ENCODE results near the gene FCN1.

Gene FCN1

DNA sequence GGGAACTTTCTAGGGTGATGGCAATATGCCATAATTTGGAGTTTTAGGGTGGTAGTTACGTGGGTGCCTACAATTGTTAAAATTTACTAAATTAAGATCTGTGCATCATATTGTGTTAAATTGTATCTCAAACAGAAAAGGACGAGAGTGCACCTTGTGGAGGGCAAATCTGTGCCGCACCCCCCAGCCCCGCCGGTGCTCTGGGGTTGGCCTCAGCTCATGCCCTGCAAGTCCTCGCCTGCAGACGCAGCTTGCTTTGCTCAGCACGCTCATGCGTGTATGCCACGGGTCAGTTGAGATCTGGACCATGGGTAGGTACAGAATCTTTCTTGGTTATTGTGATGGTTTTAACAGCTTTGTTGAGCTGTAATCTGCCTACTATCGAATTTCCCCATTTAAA is 33.7 kb upstream of the FCN1 start:
- DNase-seq = no peak

GRCh38 chr9:134950386-134951210 is 32.9 kb upstream of the FCN1 start:
- DNase-seq = no peak

- DNase-seq = no peak
Measured at GRCh38 chr9:134949681-134950385, 32.1 kb upstream of the FCN1 start.

GRCh38 chr9:134948149-134948548 is 30.4 kb upstream of the FCN1 start:
- no peak for DNase-seq

DNA sequence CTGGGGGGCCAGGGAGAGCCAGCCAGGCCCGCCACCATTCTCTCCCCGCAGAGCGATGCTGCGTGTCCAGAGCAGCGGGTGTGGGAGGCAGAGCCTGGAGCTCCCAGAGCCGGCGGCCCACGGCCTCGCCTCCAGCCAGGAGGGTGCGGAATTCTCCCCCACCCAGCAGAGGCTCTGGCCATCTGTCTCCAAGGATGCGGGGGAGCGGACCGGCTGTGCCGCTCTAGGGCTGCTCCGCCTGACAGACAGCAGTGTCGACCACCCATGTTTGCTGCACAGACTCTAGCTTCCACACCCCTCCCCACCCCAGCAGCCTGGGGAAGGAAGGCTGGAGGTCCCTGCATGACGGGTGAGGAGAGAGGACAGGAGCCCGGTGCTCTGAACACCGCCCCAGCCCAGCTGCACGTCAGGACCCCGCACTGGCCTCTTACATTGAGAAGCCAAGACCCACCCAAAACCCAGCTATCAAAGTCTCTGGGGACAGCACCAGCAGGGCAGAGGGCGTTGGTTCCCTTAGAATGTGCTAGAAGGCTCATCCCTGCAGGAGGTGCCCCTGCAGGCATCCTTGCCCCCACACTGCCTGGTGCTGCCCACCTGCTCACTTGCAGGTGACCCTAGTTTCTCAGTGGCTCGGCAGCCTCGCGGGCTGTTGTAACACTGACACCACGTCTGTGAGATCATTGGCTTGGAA is 29.7 kb upstream of the FCN1 start:
- DNase-seq = no peak

GRCh38 chr9:134946663-134947062 is 29.0 kb upstream of the FCN1 start:
- no peak for DNase-seq

DNA sequence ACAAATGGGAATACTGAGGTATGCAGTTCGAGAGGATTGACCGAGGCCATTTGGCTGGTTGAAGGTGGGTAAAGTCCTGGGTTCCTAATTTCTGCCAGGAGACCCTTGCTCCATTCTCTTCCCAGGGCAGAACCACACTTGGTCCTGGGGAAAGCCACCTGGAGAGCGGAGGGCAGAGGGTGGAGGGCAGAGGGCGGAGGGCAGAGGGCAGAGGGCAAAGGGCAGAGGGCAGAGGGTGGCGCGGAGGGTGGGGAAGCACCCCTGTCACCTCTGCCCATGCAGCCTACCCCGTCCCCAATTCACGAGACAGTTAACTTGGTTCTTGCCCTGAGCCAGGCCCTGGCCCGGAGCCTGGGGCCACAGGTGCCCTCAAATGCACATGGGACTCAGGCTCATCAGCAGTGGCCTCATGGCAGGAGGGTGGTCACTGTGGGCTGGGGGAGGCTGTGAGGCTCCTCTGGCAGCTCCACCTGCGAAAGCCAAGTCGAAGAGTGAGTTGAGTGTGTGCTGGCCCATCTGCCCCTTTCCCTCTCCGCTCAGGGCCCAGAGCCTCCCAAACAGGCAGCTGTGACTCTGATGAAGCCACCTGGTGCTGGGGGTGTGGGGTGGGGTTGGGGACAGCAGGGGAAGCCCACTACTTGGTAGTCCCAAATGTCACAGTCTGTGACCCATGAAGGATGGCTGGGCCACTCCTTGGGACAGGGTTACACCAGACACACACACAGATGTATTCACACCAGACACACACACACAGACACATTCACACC is 28.0 kb upstream of the FCN1 start:
- no peak for DNase-seq

DNA sequence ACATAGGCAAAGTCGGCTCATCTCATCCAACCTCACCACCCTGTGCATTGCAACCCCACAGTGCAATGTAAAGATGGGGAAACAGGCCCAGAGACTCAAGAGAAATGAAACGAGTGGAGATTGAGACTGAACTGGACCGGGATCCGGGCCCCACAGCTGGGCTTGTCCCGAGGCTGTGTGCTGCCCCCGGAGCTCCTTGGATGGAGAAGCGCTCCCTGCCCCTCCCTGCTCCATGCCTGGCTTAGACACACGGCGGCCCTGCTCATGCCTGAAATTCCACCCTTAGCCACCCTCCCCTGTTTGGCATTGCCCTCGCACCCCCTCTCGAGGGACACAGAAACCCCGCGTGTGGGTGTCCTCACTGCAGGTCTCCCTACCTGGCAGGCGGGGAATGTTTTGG is 27.2 kb upstream of the FCN1 start:
- no peak for DNase-seq

DNA sequence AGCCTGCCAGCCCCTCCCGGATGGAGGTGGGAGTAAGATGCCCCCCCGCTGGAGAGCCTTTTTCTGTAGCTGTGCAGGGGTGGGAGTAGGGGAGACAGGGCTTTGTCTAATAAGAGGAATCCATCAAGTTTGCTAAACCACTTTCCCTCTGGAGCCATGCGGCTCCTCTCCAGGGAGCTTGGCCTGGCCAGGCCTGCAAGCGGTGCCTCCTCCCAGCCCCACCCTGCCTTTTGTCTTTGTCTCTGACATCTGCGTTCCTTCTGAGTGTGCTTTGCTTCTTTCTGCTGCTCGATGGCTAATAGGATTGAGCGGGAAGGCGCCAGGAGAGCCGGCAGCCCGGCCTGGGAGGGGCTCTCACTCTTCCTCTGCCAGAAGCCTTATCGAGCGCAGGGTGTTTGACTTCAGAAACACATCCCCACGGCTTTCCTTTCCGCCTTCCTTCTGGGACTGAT is 26.7 kb upstream of the FCN1 start:
- DNase-seq = no peak

GRCh38 chr9:134943836-134944235 is 26.1 kb upstream of the FCN1 start:
- DNase-seq = no peak

DNA sequence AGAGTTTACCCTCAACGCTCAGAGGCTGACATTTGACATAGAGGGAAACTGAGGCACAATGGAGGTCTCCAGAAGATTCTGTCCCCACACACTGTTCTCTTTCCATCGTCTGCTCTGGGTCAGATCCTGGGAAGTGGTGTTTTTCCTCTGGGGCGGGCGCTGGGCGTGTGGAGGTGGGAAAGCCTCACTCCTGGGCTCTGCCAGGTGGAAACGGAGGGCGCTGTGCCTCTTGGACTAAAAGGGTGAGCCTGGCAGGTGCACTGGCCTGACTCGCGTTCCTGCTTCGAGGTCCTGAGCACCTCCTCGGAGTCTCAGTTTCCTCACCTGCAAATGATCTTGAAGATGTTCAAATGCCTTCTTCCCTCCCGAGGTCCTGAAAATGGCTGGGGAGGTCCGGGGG is 25.7 kb upstream of the FCN1 start:
- DNase-seq = no peak

DNA sequence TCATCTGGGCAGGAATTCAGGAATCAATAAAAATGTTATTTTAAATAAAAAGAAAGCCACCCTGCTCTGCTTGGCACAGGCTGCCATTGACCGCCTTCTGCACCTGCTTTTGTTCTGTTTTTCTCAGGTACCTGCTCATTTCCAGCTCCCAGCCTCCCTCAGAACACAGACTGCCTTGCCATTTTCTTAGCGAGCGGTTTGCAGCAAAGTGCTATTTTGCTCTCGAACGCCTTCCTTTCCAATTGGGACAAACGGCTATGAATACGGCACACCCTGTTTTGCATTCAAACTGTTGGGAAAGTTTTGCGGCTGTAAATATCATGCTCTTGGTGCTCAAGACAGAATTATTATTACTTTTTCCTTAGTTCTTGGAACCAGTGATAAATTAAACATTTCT is 25.1 kb upstream of the FCN1 start:
- DNase-seq = no peak

DNA sequence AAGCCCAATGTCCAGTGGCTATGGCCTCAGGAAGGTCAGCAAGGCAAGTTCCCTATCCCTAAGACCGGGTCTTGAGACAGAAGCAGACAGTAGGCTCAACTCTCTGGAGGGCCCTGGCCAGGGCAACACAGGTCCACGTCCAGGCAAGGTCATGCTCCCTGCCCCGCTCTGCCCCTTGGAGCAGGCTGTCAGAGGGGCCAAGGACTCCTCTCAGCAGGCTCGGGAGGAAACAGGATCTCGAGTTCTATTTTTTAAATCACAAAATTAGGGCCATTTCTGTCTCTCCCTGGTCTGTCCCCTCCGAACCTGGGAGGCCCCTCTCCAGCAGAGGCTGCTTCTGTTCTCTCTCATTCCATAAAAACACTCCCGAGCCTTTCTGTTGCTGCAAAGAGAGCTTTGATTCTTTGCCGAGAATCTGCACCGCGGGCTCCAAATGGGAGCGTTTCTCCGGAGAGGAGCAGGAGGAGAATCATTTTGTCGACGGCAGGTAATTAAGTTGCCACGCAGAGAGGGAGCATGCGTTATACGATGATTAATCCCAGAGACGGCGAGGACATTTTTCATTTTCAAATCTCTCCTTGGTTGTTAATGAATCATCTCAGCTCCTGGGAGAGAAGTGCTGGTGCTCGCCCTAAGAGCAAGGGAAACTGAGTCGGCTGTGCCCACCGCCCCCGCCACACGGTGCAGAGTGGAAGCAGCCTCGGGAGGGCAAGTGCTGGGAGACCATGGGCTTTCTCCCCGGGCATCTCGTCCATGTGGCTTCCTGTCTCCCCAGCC is 24.5 kb upstream of the FCN1 start:
- no peak for DNase-seq

- DNase-seq = no peak
Measured at GRCh38 chr9:134940236-134941208, 22.8 kb upstream of the FCN1 start.

DNA sequence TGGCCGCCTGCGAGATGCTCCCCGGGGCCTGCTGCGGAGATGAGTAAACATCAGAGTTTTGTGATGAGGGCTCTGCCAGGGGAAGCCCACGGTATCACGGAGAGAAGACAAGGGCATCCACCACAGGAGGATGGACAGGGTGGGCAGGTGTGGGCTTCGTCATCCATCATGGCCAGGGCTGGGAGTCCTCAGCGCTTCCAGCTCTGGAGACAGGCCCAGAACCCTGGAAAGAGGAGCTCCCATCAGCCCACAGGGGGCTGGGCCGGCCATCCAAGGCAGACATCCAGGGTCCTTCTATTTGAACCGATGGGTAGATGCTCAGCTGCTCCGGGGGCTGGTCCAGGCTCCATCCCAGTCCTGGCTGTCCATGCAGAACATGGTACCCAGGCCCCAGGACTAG is 22.1 kb upstream of the FCN1 start:
- DNase-seq = no peak

GRCh38 chr9:134939080-134939733 is 21.5 kb upstream of the FCN1 start:
- DNase-seq = no peak

DNA sequence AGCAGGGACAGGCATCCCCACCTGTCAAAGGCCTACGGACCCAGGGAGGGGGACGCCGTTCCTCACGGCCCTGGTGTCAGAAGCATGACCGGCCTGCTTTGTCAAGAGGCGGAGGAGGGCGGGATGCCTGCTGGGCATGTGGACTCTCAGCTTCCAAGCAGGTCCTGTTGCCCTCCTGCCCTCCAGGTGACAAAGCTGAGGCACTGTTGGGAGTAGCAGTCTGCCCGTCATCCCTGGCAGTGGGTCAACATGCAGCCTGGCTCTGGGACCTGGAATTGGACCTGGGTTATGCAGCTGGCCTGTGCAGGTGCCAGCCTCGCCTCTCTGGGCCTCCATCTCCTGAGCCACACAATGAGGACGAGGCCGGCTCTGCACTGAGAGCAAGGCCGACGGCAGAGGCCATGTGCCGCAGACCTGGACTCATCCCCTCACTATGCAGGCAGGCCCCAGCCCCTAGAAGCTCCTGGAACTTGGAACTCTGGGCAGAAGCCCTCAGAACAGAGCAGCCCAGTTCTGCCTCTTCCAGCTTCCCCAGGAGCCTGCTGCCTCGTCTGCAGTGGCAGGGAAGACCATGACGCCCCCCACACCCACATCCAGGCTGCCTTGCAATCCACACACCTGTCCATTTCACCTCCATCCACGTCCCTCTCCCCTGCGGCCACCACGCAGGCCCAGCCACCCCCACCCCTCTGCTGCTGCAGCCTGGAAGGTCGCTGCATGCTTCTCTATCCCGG is 20.8 kb upstream of the FCN1 start:
- DNase-seq = no peak

DNA sequence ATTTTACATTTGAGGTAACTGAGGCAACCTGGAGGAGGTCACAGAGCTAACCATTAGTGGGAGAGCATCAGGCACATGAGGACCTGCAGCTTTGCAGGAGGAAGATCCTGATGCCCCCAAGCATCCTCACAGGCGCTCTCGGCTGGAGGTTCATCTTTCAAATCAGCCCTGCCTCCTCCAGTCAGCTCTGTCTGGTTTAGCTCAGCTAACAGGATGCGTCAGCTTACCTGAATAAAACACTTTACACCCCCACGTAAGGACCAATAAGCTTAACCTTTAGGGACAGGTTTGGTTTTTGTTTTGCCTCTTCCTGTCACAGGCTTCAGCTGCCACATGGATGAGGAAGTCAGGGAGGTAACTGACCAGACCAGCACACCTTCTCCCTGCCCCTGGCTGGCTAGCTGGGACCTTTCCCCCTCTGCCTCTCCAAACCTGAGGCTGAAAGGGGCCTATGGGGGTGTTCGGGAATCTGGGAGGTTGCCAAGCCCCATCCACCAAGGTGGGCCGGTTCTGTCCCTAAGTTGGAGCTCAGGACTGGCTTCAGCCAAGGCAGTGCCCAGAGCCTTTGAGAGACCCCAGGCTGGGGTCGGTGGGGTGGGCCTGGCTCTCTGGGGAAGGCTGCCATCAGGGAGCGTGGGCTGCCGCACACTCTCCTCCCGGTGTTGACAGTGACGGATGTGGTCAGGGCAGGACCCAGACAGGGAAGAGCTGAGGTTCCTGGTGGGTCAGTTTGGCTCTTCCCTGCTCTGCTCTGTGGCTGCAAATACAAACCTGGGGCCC is 20.0 kb upstream of the FCN1 start:
- DNase-seq = no peak

DNA sequence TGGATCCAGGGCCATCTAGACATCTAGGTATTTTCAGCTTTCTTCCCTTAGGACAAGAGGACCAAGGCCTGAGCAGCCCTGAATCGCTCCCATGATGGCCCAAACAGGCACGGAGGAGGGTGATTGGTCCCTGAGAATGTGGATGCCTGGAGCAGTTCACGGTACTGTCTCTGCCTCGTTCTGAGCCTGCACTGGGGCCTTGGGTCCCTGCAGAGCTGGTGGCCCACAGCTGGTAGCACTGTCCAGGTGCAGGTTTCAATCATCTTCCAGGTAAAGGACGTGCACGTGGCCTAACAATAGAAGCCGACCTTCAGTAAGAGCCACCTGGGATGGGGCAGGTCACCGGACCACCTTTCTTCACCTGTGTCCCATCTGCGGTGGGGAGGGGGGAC is 19.4 kb upstream of the FCN1 start:
- DNase-seq = no peak

Measured in right hindlimb (tissue), 1 donor.